Activated CD4-positive, alpha-beta T cell treated with anti-CD3 and anti-CD28 coated beads, Interleukin-2, amount 10 ng/mL, durations not matched to agents 24 days and 14 days (primary cell): ENCODE measurements around the gene GSK3A. TPM values are rescaled to one million over a fixed set of nuclear protein-coding genes. Genes with fewer than 3 reads are reported as not detected.

Experiments
- DNase-seq: peaks from one replicate; pipeline ENCODE4 v3.0.0; 2022
- H3K27ac Mint-ChIP-seq: one replicate; pipeline ENCODE4 v1.8.0; 2022; ENCODE audit warnings: mild to moderate bottlenecking, mixed read lengths
- H3K27me3 Mint-ChIP-seq: one replicate; pipeline ENCODE4 v1.8.0; 2022; ENCODE audit warnings: mixed read lengths
- H3K36me3 Mint-ChIP-seq: one replicate; pipeline ENCODE4 v1.8.0; 2022; ENCODE audit warnings: low read depth, mild to moderate bottlenecking, mixed read lengths
- H3K4me1 Mint-ChIP-seq: one replicate; pipeline ENCODE4 v1.8.0; 2021; ENCODE audit warnings: mixed read lengths
- H3K4me3 Mint-ChIP-seq: one replicate; pipeline ENCODE4 v1.8.0; 2022; ENCODE audit warnings: mild to moderate bottlenecking, moderate library complexity, mixed read lengths
- H3K9me3 Mint-ChIP-seq: one replicate; pipeline ENCODE4 v1.8.0; 2021; ENCODE audit warnings: mixed read lengths
- intact Hi-C: fragments of 100-400 bp; cut with micrococcal nuclease; formaldehyde crosslinking; loops from one replicate; pipeline ENCODE4 v1.15.1; 2023
- total RNA-seq: library from RNA; stranded (reverse); gene quantifications from 2 replicates; pipeline ENCODE4 v1.2.3, GENCODE V29; 2022

GSK3A gene
- total RNA-seq, 1 donor from 2014 or later: 52.6 TPM

- Mint-ChIP-seq H3K27ac (no peak overlapping the region), H3K36me3 (peaks cover 60% of the 10 kb centered on the region)
- no peak for DNase-seq
Measured at GRCh38 chr19:42208612-42209011, 33.8 kb downstream of the GSK3A start.

GRCh38 chr19:42207767-42208271, 34.6 kb downstream of the GSK3A start:
- intact Hi-C loops: no loop called here
- Mint-ChIP-seq H3K4me3 (peak overlapping the region; percentile 22), H3K27me3 (no peaks in the 10 kb centered on the region), H3K36me3 (peaks cover 57% of the 10 kb centered on the region), H3K4me1 (peaks cover 50% of the 10 kb centered on the region), H3K9me3 (no peaks in the 10 kb centered on the region), H3K27ac (peak overlapping the region; percentile 62)
- no peak for DNase-seq

More at GRCh38 chr19:42208612-42209011, 33.8 kb downstream of the GSK3A start:
- Mint-ChIP-seq H3K9me3 (no peaks in the 10 kb centered on the region), H3K27me3 (no peaks in the 10 kb centered on the region), H3K4me1 (peaks cover 50% of the 10 kb centered on the region), H3K4me3 (no peak overlapping the region)
- intact Hi-C loops: no loop called here

GRCh38 chr19:42206871-42207755, 35.3 kb downstream of the GSK3A start:
- DNase-seq: no peak
- H3K27me3 Mint-ChIP-seq: no peaks in the 10 kb centered on the region
- peaks cover 51% of the 10 kb centered on the region for H3K4me1 Mint-ChIP-seq
- H3K27ac Mint-ChIP-seq: peak overlapping the region; percentile 62
- peaks cover 61% of the 10 kb centered on the region for H3K36me3 Mint-ChIP-seq
- no peak overlapping the region for H3K4me3 Mint-ChIP-seq
- intact Hi-C loops: no loop called here
- no peaks in the 10 kb centered on the region for H3K9me3 Mint-ChIP-seq

- no peak overlapping the region for H3K4me3 Mint-ChIP-seq
- H3K9me3 Mint-ChIP-seq: no peaks in the 10 kb centered on the region
- H3K27me3 Mint-ChIP-seq: no peaks in the 10 kb centered on the region
- no peak for DNase-seq
- intact Hi-C loops: no loop called here
- H3K27ac Mint-ChIP-seq: peak overlapping the region; percentile 39
- H3K4me1 Mint-ChIP-seq: peaks cover 71% of the 10 kb centered on the region
- H3K36me3 Mint-ChIP-seq: peaks cover 67% of the 10 kb centered on the region
Measured at GRCh38 chr19:42204664-42205063, 37.7 kb downstream of the GSK3A start.

GRCh38 chr19:42203700-42204099, 38.7 kb downstream of the GSK3A start:
- no peak for DNase-seq
- no peaks in the 10 kb centered on the region for H3K9me3 Mint-ChIP-seq
- H3K27ac Mint-ChIP-seq: peak overlapping the region; percentile 59
- no peaks in the 10 kb centered on the region for H3K27me3 Mint-ChIP-seq
- intact Hi-C loops: no loop called here
- H3K36me3 Mint-ChIP-seq: peaks cover 64% of the 10 kb centered on the region
- no peak overlapping the region for H3K4me3 Mint-ChIP-seq
- peaks cover 80% of the 10 kb centered on the region for H3K4me1 Mint-ChIP-seq

- intact Hi-C loops: no loop called here
- H3K36me3 Mint-ChIP-seq: peaks cover 58% of the 10 kb centered on the region
- H3K9me3 Mint-ChIP-seq: no peaks in the 10 kb centered on the region
- H3K4me3 Mint-ChIP-seq: peak overlapping the region; percentile 85
- peak overlapping the region; percentile 87 for H3K27ac Mint-ChIP-seq
- peaks cover 75% of the 10 kb centered on the region for H3K4me1 Mint-ChIP-seq
- no peaks in the 10 kb centered on the region for H3K27me3 Mint-ChIP-seq
- DNase-seq: no peak
Measured at GRCh38 chr19:42202290-42202880, 40.0 kb downstream of the GSK3A start.

- Mint-ChIP-seq H3K27ac (peak overlapping the region; percentile 87), H3K9me3 (no peaks in the 10 kb centered on the region), H3K4me3 (peak overlapping the region; percentile 85), H3K27me3 (no peaks in the 10 kb centered on the region), H3K36me3 (peaks cover 64% of the 10 kb centered on the region), H3K4me1 (peaks cover 79% of the 10 kb centered on the region)
- intact Hi-C loops: loop anchor here (2.0 kb wide), 1 partner anchor 15 kb away; the partner anchor contains the start of gene DEDD2
- DNase-seq: peak; percentile 88
Measured at GRCh38 chr19:42201489-42202289, 40.7 kb downstream of the GSK3A start.

- H3K4me1 Mint-ChIP-seq: peaks cover 80% of the 10 kb centered on the region
- H3K27ac Mint-ChIP-seq: peak overlapping the region; percentile 87
- H3K27me3 Mint-ChIP-seq: no peaks in the 10 kb centered on the region
- peak; percentile 70 for DNase-seq
- H3K36me3 Mint-ChIP-seq: peaks cover 63% of the 10 kb centered on the region
- intact Hi-C loops: loop anchor here (2.0 kb wide), 1 partner anchor 17 kb away; the partner anchor contains the start of gene DEDD2
- H3K9me3 Mint-ChIP-seq: no peaks in the 10 kb centered on the region
- peak overlapping the region; percentile 80 for H3K4me3 Mint-ChIP-seq
Measured at GRCh38 chr19:42200116-42200715, 42.2 kb downstream of the GSK3A start.

GRCh38 chr19:42199440-42200115, 42.8 kb downstream of the GSK3A start:
- H3K27ac Mint-ChIP-seq: peak overlapping the region; percentile 87

GRCh38 chr19:42198676-42199439, 43.5 kb downstream of the GSK3A start:
- Mint-ChIP-seq H3K36me3 (peaks cover 54% of the 10 kb centered on the region), H3K4me1 (peaks cover 73% of the 10 kb centered on the region), H3K27me3 (no peaks in the 10 kb centered on the region), H3K9me3 (peaks cover 4% of the 10 kb centered on the region), H3K4me3 (peak overlapping the region; percentile 80), H3K27ac (peak overlapping the region; percentile 87)
- intact Hi-C loops: loop anchor here (1.0 to 2.0 kb wide), 4 partner anchors 14 to 126 kb away; partner anchors contain the start of genes MEGF8 and ZNF526
- DNase-seq: peak; percentile 94

More at GRCh38 chr19:42199440-42200115, 42.8 kb downstream of the GSK3A start:
- DNase-seq: peak; percentile 93
- Mint-ChIP-seq H3K4me3 (peak overlapping the region; percentile 80), H3K4me1 (peaks cover 76% of the 10 kb centered on the region), H3K27me3 (no peaks in the 10 kb centered on the region), H3K9me3 (no peaks in the 10 kb centered on the region), H3K36me3 (peaks cover 57% of the 10 kb centered on the region)
- intact Hi-C loops: loop anchor here (1.0 to 2.0 kb wide), 5 partner anchors 15 to 126 kb away; partner anchors contain the start of genes DEDD2, MEGF8 and ZNF526

GRCh38 chr19:42197375-42197817, 45.0 kb downstream of the GSK3A start:
- peaks cover 62% of the 10 kb centered on the region for H3K4me1 Mint-ChIP-seq
- peaks cover 54% of the 10 kb centered on the region for H3K36me3 Mint-ChIP-seq
- peak; percentile 76 for DNase-seq
- peak overlapping the region; percentile 47 for H3K4me3 Mint-ChIP-seq
- no peaks in the 10 kb centered on the region for H3K27me3 Mint-ChIP-seq
- intact Hi-C loops: no loop called here
- H3K27ac Mint-ChIP-seq: peak overlapping the region; percentile 30
- peaks cover 7% of the 10 kb centered on the region for H3K9me3 Mint-ChIP-seq
